Measurements from ENCODE around the gene ATIC.

Gene ATIC

DNA sequence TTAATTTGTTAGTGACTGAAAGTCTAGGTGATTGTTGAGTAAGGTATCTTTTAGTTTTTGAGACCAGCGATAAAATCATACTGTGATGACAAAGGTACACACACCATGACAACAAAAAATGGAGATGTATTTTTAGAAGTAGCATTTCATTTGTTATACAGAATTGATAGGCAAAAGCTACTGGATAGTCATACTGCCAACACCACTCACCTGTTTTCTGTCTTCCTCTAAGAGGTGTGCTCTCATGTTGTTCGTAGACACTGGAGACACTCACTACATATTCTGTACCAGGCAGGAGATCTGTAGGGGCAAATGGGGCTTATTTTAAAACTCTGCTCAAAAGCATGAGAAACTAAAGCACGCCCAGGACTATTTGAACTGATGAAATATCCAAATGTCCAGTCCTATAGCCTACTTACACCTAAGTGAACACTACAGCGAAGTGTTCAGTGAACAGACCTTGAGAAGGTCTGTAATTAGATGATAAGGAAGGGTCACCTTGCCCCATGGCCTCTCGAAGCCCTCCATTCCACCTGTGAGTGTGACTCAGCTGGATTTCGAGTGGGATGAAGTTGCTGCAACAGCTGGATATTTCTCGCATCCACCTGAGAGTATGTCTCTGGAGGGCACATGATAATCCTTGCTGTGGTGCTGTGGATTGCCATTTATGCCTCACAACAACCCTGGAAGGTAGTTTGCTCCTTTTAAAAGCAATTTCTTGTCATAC is 76.3 kb downstream of the ATIC start:
- no peak for DNase-seq (ENCODE audit: low read depth)
- TF ChIP-seq, protein P1, sequence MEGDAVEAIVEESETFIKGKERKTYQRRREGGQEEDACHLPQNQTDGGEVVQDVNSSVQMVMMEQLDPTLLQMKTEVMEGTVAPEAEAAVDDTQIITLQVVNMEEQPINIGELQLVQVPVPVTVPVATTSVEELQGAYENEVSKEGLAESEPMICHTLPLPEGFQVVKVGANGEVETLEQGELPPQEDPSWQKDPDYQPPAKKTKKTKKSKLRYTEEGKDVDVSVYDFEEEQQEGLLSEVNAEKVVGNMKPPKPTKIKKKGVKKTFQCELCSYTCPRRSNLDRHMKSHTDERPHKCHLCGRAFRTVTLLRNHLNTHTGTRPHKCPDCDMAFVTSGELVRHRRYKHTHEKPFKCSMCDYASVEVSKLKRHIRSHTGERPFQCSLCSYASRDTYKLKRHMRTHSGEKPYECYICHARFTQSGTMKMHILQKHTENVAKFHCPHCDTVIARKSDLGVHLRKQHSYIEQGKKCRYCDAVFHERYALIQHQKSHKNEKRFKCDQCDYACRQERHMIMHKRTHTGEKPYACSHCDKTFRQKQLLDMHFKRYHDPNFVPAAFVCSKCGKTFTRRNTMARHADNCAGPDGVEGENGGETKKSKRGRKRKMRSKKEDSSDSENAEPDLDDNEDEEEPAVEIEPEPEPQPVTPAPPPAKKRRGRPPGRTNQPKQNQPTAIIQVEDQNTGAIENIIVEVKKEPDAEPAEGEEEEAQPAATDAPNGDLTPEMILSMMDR (IDR thresholded peaks at IDR 0.05; ENCODE audit: low read length, missing control alignments) = no peak
- H3K4me3 ChIP-seq (replicated peaks; ENCODE audit: low read depth, low read length) = no peak overlapping the region

GRCh38 chr2:215390550-215390913 is 78.7 kb downstream of the ATIC start:
- DNase-seq (ENCODE audit: low read depth) = no peak
- H3K4me3 ChIP-seq (replicated peaks; ENCODE audit: low read depth, low read length) = no peak overlapping the region
- TF ChIP-seq, protein P1 (IDR thresholded peaks at IDR 0.05; ENCODE audit: low read length, missing control alignments) = no peak

DNA sequence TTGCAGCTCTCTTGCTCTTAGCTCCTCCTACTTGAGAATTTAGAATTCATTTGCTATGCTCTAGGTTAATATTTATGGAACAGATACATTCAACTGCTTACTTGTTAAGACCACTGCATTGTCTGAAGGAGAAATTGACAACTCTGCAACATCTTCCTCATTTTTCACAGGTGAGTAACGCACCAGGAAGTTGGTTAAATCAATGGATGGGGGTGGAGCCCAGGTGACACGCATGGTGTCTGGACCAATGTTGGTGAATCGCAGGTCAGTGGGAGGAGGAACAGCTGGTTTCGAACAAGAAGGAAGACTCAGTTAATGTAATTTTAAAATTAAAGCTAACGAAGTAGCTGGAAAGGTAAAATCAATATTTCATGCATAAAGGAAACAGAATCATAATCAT is 79.7 kb downstream of the ATIC start:
- no peak overlapping the region for H3K4me3 ChIP-seq (replicated peaks; ENCODE audit: low read depth, low read length)
- TF ChIP-seq, protein P1 (IDR thresholded peaks at IDR 0.05; ENCODE audit: low read length, missing control alignments) = no peak
- no peak for DNase-seq (ENCODE audit: low read depth)

DNA sequence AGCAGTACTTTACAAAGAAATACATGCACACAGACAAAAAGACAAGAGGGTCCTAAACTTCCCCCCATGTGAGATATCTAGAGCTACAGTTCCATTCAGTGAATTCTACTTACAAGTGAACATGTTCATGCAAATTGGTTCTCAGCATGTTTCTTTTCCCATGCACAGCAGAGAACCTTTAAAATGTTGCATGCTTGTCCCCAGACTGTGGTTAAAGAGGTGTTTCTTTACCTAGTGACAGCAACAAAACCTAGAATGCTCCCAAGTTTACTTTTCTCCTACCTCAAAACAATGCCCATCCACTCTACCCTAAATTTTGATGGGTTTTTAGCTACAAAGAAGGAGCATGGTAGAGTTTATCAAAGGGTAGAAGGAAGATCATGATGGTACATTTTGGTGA is 80.3 kb downstream of the ATIC start:
- H3K4me3 ChIP-seq (replicated peaks; ENCODE audit: low read depth, low read length) = no peak overlapping the region
- TF ChIP-seq, protein P1 (IDR thresholded peaks at IDR 0.05; ENCODE audit: low read length, missing control alignments) = no peak
- no peak for DNase-seq (ENCODE audit: low read depth)

DNA sequence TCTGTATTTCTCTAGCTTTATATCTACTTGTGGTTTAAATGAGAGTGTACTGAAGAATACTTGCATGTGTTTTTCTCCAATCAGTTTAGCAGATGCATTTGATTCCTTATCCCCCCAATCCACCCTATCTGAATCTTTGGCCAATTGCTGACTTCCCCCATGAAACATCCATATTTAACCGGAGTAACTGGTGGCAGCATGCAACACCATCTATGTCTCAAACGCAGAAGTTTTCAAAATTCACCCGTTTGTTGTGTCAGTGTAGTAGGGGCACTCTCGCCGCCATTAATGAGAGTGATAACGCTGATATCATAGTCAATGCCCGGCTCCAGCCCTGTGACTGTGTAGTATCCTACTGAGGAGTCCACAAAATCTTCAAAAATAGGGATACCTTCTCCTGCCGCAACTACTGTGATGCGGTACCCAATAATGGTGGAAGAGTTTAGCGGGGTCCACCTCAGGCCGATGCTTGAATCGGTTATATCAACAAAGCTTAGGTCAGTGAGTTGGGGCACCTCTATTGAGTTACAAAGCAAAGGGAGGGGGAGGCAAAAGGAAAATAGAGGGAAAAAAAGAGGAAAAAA is 80.9 kb downstream of the ATIC start:
- DNase-seq (ENCODE audit: low read depth) = no peak

DNA sequence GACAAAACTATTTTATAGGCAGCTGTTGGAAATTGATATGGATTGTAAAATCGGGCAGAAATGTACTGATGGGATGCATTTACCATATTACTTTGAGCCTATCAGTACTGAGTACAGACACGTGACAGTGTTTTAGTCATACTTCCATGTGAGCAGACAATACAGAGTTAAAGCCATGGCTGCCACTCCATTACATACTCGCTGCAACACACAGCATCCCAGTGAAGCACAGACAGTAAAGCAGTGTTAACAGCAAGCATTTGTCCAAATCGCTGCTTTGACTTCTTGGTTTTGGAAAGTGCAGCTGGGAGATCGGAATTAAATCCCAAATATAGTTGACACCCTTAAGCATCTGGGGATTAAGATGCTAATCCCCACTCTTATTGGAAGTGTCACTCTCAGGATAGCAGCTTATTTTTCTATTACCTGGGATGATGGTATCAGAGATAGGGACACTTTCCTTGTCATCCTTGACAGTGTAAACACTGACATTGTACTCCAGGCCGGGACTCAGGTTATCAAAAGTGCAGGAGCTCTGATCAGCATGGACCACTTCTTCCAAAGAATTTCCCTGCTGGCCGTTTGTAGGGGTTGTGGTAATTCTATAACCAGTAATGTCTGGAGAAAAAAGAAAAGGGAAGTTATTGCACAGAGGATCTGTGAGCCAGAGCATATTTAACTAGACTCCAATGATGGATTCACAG is 82.4 kb downstream of the ATIC start:
- TF ChIP-seq, protein P1 (IDR thresholded peaks at IDR 0.05; ENCODE audit: low read length, missing control alignments) = no peak
- no peak overlapping the region for H3K4me3 ChIP-seq (replicated peaks; ENCODE audit: low read depth, low read length)
- DNase-seq (ENCODE audit: low read depth) = no peak

More for the DNA sequence above, 80.9 kb downstream of the ATIC start:
- TF ChIP-seq, protein P1 (IDR thresholded peaks at IDR 0.05; ENCODE audit: low read length, missing control alignments) = no peak
- no peak overlapping the region for H3K4me3 ChIP-seq (replicated peaks; ENCODE audit: low read depth, low read length)
